Measurements from ENCODE around the gene NT5C1A.

NT5C1A gene

DNA sequence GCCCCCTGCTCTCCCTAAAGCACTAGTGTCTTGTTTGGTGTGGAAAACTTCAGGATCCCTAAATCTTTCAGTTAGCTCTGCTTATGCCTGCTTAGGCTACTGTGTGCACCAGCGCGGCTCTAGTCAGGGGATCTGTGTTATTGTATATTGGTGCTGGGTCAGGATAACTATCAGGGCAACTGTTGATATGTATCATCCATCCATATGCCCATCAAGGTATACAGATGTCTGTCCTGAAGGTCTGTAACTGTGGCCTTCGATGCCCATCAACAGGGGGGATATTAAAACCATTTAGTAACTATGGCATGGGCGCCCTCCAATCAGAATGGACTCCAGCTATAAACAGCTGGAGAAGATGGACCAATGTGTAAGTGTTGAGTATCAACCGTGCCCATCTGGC, 12.4 kb downstream of the NT5C1A start:
- H3K36me3 ChIP-seq (ENCODE audit: insufficient read depth, low read length): no peaks in the 10 kb centered on the region

DNA sequence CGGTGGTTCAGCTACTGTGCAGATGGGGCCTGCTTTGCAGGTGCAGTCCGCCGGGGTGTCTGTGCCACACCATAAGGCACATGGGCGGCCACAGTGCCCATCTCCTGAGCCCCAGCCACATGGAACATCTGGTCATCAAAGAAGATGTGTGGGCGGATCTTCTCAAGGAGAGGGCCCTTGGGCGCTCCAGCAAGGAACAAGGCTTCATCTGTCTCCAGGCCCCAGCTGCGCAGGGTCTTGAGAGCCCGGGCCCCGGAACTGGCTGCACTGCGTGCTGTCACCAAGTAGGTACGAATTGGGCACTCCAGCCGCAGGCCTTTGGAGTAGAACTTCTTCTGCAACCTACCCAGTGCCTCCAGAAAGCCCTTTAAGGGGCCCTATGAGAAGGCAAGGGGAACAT, 12.8 kb downstream of the NT5C1A start:
- Histone ChIP-seq H3K36me3 (ENCODE audit: insufficient read depth, low read length) (no peaks in the 10 kb centered on the region), H3K9me3 (ENCODE audit: control insufficient read depth, insufficient read depth, low read length) (no peaks in the 10 kb centered on the region), H3K9ac (ENCODE audit: low read depth, low read length) (no peak overlapping the region), H3K4me1 (ENCODE audit: insufficient read depth, low read length) (peaks cover under 1% of the 10 kb centered on the region; the same call in 1 of the 2 replicates)

More for the DNA sequence above, 12.4 kb downstream of the NT5C1A start:
- H3K9ac ChIP-seq (ENCODE audit: low read depth, low read length): no peak overlapping the region
- no peaks in the 10 kb centered on the region for H3K9me3 ChIP-seq (ENCODE audit: control insufficient read depth, insufficient read depth, low read length)
- H3K4me1 ChIP-seq (ENCODE audit: insufficient read depth, low read length): no peaks in the 10 kb centered on the region

DNA sequence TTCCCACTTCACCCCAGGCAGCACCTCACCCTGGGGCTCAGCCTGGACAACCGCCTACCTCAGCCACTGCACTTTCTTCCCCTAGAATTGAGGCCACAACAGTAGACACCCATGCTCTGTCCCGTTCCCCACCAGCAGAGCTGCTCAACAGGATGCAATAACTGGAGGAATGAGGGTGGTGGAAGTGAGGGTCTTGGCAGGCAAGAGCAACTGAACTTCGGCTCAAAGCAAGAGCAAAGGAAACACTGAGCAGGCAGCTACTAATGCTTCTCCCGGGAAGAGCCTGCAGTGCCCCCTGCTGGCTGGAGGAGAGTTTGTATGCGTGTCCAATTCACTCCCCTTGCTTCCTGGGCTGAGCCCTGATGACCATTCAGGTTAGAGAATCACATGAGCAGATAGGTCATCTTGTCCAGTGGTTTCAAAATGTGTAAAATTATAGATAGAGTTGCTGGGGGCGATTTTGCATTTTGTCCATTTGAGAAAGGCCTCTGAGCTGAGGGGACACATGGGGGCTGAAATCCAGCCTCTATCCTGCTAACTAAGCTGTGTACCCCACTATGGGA, 13.9 kb downstream of the NT5C1A start:
- Histone ChIP-seq H3K4me1 (ENCODE audit: insufficient read depth, low read length) (peaks cover 8% of the 10 kb centered on the region; the same call in 1 of the 2 replicates), H3K9me3 (ENCODE audit: control insufficient read depth, insufficient read depth, low read length) (no peaks in the 10 kb centered on the region), H3K9ac (ENCODE audit: low read depth, low read length) (no peak overlapping the region; the same call in 1 of the 2 replicates), H3K36me3 (ENCODE audit: insufficient read depth, low read length) (no peaks in the 10 kb centered on the region)

- Histone ChIP-seq H3K4me1 (ENCODE audit: insufficient read depth, low read length) (peaks cover 8% of the 10 kb centered on the region; the same call in 1 of the 2 replicates), H3K9ac (ENCODE audit: low read depth, low read length) (no peak overlapping the region), H3K9me3 (ENCODE audit: control insufficient read depth, insufficient read depth, low read length) (no peaks in the 10 kb centered on the region), H3K36me3 (ENCODE audit: insufficient read depth, low read length) (no peaks in the 10 kb centered on the region)
Observed at GRCh38 chr1:39657402-39657801, 14.5 kb downstream of the NT5C1A start.

DNA sequence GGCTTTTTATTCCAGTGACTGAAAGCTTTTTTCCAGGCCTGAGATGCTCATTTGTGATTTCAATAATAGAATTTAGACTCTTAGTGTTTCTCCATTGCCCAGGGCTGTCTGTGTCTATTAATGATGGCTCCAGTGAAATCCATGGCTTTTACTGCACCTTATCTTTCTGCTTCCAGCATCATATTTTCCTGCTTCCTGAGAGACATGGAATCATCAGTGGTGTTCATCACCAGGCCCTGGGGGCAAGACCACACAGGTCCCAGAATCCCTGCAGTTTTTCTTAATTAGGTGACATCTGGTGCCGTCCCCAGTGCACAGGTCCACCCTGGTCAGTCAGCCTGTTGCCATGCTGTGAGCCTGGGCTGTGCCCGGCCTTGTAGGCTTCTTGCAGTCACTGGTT, 15.5 kb downstream of the NT5C1A start:
- H3K4me1 ChIP-seq (ENCODE audit: insufficient read depth, low read length): peaks cover 8% of the 10 kb centered on the region; the same call in 1 of the 2 replicates

DNA sequence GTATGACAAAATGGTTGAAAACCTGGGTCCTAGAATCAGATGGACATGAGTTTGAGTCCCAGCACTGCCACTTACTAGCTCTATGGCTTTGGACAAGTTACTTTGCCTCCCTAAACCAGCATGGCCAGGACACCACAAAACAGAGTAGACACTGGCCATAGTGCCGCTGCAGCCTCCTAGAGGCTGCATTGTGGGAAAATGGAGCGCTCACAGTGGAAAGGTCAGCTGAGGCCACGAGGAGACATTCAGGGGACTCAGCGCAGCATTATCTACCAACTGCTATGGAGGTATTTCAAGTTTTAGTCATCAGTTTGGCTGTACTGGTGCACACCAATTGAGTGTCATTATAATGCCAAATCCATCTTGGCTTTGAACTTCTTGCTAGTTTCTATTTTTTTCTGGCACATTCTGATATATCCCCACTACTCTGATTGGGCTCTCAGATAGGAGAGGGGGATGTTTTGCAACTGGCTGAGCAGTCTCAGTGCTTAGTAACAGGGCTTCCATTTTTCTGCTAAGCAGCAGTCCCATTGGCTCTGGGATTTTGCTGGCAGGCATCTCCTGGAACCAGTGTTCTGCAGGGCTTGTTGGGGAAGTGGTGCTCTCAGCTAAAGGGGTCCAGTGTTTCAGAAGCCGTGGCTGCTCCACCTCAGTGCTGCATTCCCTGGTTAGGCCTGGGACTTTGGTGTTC, 16.2 kb downstream of the NT5C1A start:
- no peaks in the 10 kb centered on the region for H3K36me3 ChIP-seq (ENCODE audit: insufficient read depth, low read length)
- no peak overlapping the region for H3K9ac ChIP-seq (ENCODE audit: low read depth, low read length)

More for the DNA sequence above, 15.5 kb downstream of the NT5C1A start:
- Histone ChIP-seq H3K36me3 (ENCODE audit: insufficient read depth, low read length) (no peaks in the 10 kb centered on the region), H3K9ac (ENCODE audit: low read depth, low read length) (no peak overlapping the region), H3K9me3 (ENCODE audit: control insufficient read depth, insufficient read depth, low read length) (no peaks in the 10 kb centered on the region)

DNA sequence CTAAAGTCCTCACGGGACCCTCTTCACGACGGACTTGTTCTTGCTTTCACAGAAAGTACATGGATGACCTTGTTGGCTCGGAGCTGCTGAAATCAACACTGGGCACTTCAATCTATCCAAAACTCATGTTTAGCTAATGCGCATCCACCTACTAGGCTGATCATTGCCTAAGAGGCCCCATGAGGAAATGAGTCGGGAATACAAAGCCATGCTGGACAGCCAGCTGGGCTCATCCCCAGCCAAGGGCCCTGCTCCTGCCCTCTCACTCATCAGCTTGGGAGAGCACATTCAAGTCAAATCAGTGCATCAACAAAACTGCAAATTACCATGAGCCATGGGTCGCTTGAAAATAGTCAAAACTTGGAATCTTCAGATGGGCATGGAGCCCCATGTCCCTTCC, 17.6 kb downstream of the NT5C1A start:
- Histone ChIP-seq H3K9ac (ENCODE audit: low read depth, low read length) (no peak overlapping the region), H3K36me3 (ENCODE audit: insufficient read depth, low read length) (no peaks in the 10 kb centered on the region), H3K4me1 (ENCODE audit: insufficient read depth, low read length) (peaks cover 8% of the 10 kb centered on the region; the same call in 1 of the 2 replicates), H3K9me3 (ENCODE audit: control insufficient read depth, insufficient read depth, low read length) (no peaks in the 10 kb centered on the region)

More for the DNA sequence above, 16.2 kb downstream of the NT5C1A start:
- Histone ChIP-seq H3K4me1 (ENCODE audit: insufficient read depth, low read length) (peaks cover 8% of the 10 kb centered on the region; the same call in 1 of the 2 replicates), H3K9me3 (ENCODE audit: control insufficient read depth, insufficient read depth, low read length) (no peaks in the 10 kb centered on the region)

- Histone ChIP-seq H3K36me3 (ENCODE audit: insufficient read depth, low read length) (no peaks in the 10 kb centered on the region), H3K9me3 (ENCODE audit: control insufficient read depth, insufficient read depth, low read length) (no peaks in the 10 kb centered on the region), H3K9ac (ENCODE audit: low read depth, low read length) (no peak overlapping the region), H3K4me1 (ENCODE audit: insufficient read depth, low read length) (peaks cover 8% of the 10 kb centered on the region; the same call in 1 of the 2 replicates)
Observed at GRCh38 chr1:39653546-39654031, 18.3 kb downstream of the NT5C1A start.

DNA sequence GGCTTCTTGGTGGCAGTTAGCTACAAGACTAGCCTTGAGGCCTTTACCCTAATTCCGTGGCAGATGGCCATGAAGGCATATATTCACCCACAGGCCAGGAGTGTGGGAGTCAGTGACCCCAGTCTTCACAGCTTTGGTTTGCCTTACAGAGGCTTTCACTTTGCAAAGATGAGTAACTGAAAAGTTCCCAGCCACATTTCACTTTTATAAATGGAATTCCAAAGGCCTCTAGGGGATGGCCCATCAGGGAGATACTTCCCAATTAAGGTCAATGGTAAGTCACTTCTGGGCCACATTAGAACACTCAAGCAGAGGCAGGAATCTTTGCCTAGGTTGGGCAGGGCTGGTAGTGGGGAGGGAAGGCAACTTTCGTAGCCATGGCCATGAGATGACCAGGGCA, 19.4 kb downstream of the NT5C1A start:
- Histone ChIP-seq H3K9me3 (ENCODE audit: control insufficient read depth, insufficient read depth, low read length) (no peaks in the 10 kb centered on the region), H3K36me3 (ENCODE audit: insufficient read depth, low read length) (no peaks in the 10 kb centered on the region), H3K9ac (ENCODE audit: low read depth, low read length) (no peak overlapping the region), H3K4me1 (ENCODE audit: insufficient read depth, low read length) (peaks cover 8% of the 10 kb centered on the region; the same call in 1 of the 2 replicates)

DNA sequence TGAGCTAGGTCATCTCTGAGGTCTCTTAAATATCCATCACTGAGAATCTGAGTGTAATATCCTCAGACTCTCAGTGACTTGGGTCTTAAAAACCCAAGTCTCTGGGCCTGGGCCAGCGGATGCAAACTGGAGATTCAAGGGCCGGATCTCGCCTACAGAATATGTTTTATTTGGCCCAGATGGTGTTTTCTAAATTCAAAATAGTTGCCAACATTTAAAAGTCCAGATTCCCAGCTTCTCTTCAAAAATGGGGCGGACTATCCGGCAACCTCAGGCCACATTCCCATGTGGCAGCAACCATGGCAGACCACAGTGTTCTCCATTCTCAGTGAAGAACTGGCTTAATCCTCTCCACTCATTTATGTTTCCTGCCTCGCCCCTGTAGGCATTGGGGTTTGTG, 19.8 kb downstream of the NT5C1A start:
- Histone ChIP-seq H3K9me3 (ENCODE audit: control insufficient read depth, insufficient read depth, low read length) (no peaks in the 10 kb centered on the region), H3K4me1 (ENCODE audit: insufficient read depth, low read length) (peaks cover 8% of the 10 kb centered on the region; the same call in 1 of the 2 replicates), H3K9ac (ENCODE audit: low read depth, low read length) (no peak overlapping the region), H3K36me3 (ENCODE audit: insufficient read depth, low read length) (no peaks in the 10 kb centered on the region)

- Histone ChIP-seq H3K9me3 (ENCODE audit: control insufficient read depth, insufficient read depth, low read length) (no peaks in the 10 kb centered on the region), H3K4me1 (ENCODE audit: insufficient read depth, low read length) (peaks cover 11% of the 10 kb centered on the region), H3K36me3 (ENCODE audit: insufficient read depth, low read length) (no peaks in the 10 kb centered on the region), H3K9ac (ENCODE audit: low read depth, low read length) (no peak overlapping the region)
Observed at GRCh38 chr1:39650431-39650830, 21.5 kb downstream of the NT5C1A start.

- peaks cover 11% of the 10 kb centered on the region for H3K4me1 ChIP-seq (ENCODE audit: insufficient read depth, low read length)
- H3K36me3 ChIP-seq (ENCODE audit: insufficient read depth, low read length): no peaks in the 10 kb centered on the region
- H3K9me3 ChIP-seq (ENCODE audit: control insufficient read depth, insufficient read depth, low read length): no peaks in the 10 kb centered on the region
- H3K9ac ChIP-seq (ENCODE audit: low read depth, low read length): no peak overlapping the region
Observed at GRCh38 chr1:39649636-39650185, 22.2 kb downstream of the NT5C1A start.

- H3K4me1 ChIP-seq (ENCODE audit: insufficient read depth, low read length): peaks cover 5% of the 10 kb centered on the region; the same call in 1 of the 2 replicates
- H3K9me3 ChIP-seq (ENCODE audit: control insufficient read depth, insufficient read depth, low read length): 0 out of 2 replicates have a peak, but pooled peaks cover 2% of the 10 kb centered on the region
- H3K9ac ChIP-seq (ENCODE audit: low read depth, low read length): no peak overlapping the region
- no peaks in the 10 kb centered on the region for H3K36me3 ChIP-seq (ENCODE audit: insufficient read depth, low read length)
Observed at GRCh38 chr1:39648496-39648895, 23.4 kb downstream of the NT5C1A start.

- peaks cover 3% of the 10 kb centered on the region; the same call in 1 of the 2 replicates for H3K4me1 ChIP-seq (ENCODE audit: insufficient read depth, low read length)
- 0 out of 2 replicates have a peak, but pooled peaks cover 2% of the 10 kb centered on the region for H3K9me3 ChIP-seq (ENCODE audit: control insufficient read depth, insufficient read depth, low read length)
- no peaks in the 10 kb centered on the region for H3K36me3 ChIP-seq (ENCODE audit: insufficient read depth, low read length)
- H3K9ac ChIP-seq (ENCODE audit: low read depth, low read length): no peak overlapping the region
Observed at GRCh38 chr1:39647247-39647646, 24.7 kb downstream of the NT5C1A start.
